Stimulated activated naive B cell treated with anti-CD40 and anti-IgM and Interleukin-4, amounts not matched to agents 10 μg/mL and 1 μg/mL and 100 μg/mL, for 72 hours (primary cell): Measurements from ENCODE around the gene PITPNC1.
A peak's percentile ranks its signal among the peaks of the same experiment; 100 is the strongest.
"Not testable (repeated sequence)": the region's sequence is repeated elsewhere in the genome, so short reads cannot be mapped to it uniquely, and the experiment has no call there.

Experiments
- ATAC-seq, 2 donors: fragments of 150-1000 bp; cut with Tn5 transposase; replicated peaks; 2 replicates each; pipeline ENCODE4 v1.10.0; 2021; ENCODE audit warnings: moderate library complexity in 1 of 2
- DNase-seq: peaks from one replicate; pipeline ENCODE4 v3.0.0; 2021
- H3K27ac Mint-ChIP-seq: one replicate; pipeline ENCODE4 v1.8.0; 2022; ENCODE audit warnings: mild to moderate bottlenecking, mixed read lengths
- H3K27me3 Mint-ChIP-seq, 2 donors: one replicate each; pipeline ENCODE4 v1.8.0; 2022; ENCODE audit warnings: mixed read lengths in 2 of 2
- H3K36me3 Mint-ChIP-seq, 2 donors: one replicate each; pipeline ENCODE4 v1.8.0; 2022; ENCODE audit warnings: mixed read lengths in 2 of 2, mild to moderate bottlenecking in 1 of 2
- H3K4me1 Mint-ChIP-seq, 2 donors: one replicate each; pipeline ENCODE4 v1.8.0; 2022; ENCODE audit warnings: mixed read lengths in 2 of 2, mild to moderate bottlenecking in 1 of 2
- H3K4me3 Mint-ChIP-seq, 2 donors: one replicate each; pipeline ENCODE4 v1.8.0; 2022; ENCODE audit warnings: mild to moderate bottlenecking in 2 of 2, mixed read lengths in 2 of 2, moderate library complexity in 1 of 2
- H3K9me3 Mint-ChIP-seq, 2 donors: one replicate each; pipeline ENCODE4 v1.8.0; 2022; ENCODE audit warnings: mixed read lengths in 2 of 2, mild to moderate bottlenecking in 1 of 2

PITPNC1 gene

DNA sequence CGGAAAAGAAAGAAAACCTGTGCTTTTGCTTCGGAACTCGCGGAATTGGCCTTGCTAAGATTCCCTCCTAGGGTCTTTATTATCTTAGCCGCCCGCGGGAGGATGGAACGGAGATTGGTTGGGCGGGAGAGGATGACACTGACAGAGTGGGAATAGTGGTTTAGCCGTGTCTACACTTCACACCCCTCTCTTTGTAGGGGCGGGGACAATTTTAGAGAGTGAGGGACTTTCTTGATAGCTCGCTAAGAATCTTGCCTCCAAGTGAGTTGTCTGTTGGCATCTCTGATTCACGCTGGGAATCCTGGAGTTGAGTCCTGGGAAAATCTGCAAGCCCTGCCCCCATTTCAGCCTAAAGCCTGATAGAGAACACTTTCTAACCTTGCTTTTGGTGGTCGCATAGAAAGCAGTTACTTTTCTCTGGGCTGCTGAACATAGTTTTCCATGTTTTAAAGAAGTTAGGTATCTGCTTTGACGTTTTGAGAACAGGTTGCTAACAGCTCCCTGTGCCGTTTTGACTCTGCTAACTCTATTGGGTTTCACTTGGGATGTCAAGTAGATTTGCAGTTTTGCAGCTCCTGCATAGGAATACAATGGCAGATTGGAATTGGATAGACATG, 341.4 kb downstream of the PITPNC1 start:
- Mint-ChIP-seq H3K4me1 (peaks cover 2 to 12% of the 10 kb centered on the region in 2 donors), H3K9me3 (no peaks in the 10 kb centered on the region), H3K27me3 (no peaks in the 10 kb centered on the region), H3K36me3 (peaks cover 9 to 18% of the 10 kb centered on the region in 2 donors), H3K27ac (peak overlapping the region; percentile 99), H3K4me3 (peak overlapping the region; percentile 97)
- ATAC-seq (peak; percentile 21 to 36), DNase-seq (peak; percentile 28)

DNA sequence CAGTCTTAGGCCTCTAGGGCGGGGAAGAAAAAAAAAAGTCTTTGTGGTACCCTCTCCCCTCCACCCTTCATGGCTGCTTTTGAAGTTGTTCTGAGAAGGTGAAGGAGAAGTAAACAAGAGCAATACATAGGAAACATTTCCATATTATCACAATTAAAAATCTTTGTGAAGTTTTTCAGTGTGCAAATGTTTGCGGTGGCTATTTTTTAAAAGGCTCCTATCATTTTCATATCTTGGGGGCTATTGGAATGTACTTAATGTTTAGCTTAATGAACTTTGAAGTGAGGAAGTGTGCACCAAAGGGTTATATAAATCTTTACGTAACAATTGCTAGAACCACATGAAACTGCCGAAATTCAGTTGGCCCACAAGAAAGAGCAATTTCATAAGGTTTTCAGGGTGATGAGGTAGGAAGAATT, 348.3 kb downstream of the PITPNC1 start:
- Mint-ChIP-seq H3K27me3 (no peaks in the 10 kb centered on the region), H3K4me3 (no peak overlapping the region), H3K27ac (peak overlapping the region; percentile 25), H3K36me3 (peaks cover 36 to 43% of the 10 kb centered on the region in 2 donors), H3K9me3 (no peaks in the 10 kb centered on the region), H3K4me1 (peaks cover 0 to 5% of the 10 kb centered on the region in 2 donors)
- DNase-seq (no peak), ATAC-seq (no peak)

DNA sequence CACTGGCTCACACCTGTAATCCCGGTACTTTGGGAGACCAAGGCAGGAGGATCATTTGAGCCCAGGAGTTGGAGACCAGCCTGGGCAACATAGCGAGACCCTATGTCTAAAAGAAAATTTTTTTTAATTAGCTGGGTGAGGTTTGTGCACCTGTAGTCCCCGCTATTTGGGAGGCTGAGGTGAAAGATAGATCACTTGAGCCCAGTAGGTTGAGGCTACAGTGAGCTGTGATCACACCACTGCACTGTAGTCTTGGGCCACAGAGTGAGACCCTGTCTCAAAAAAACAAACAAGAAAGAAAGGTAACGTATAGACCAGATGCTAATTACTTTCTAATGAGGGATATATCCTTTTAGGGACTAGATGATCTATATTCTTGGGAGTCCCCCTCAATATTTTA, 348.7 kb downstream of the PITPNC1 start:
- H3K9me3 Mint-ChIP-seq, result no peaks in the 10 kb centered on the region
- DNase-seq (no peak), ATAC-seq (no peak)
- peaks cover 38 to 45% of the 10 kb centered on the region in 2 donors for H3K36me3 Mint-ChIP-seq
- H3K27me3 Mint-ChIP-seq, result no peaks in the 10 kb centered on the region
- H3K4me3 Mint-ChIP-seq, result no peak overlapping the region
- H3K27ac Mint-ChIP-seq, result no peak overlapping the region
- H3K4me1 Mint-ChIP-seq, result peaks cover 0 to 5% of the 10 kb centered on the region in 2 donors

DNA sequence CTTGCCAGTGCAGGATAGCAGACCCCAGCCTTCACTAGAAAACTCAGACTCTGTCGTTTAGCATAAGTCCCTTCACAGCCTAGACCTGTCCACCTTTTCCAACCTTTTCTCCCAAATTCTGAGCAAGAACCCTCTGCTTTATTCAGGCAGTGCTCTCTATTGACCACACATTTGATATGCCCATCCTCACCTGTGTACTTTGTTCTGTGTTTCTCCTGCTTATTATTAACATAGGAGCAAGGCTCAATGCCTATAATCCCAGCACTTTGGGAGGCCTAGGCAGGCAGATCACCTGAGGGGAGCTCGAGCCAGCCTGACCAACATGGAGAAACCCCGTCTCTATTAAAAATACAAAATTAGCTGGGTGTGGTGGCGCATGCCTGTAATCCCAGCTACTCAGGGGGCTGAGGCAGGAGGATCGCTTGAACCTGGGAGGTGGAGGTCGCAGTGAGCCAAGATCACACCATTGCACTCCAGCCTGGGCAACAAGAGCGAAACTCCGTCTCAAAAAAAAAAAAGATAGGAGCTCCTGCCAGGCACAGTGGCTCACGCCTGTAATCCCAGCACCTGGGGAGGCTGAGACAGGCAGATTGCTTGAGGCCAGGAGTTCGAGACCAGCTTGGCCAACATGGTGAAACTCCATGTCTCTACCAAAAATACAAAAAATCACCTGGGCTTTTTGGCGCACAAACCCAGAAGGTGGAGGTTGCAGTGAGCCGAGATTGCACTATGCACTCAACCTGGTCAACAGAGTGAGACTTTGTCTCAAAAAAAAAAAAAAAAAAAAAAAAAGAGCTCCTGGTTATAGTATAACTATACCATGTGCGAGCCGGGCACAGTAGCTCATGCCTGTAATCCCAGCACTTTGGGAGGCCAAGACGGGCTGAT, 350.3 kb downstream of the PITPNC1 start:
- H3K27me3 Mint-ChIP-seq, DNase-seq, H3K9me3 Mint-ChIP-seq, ATAC-seq, H3K27ac Mint-ChIP-seq, H3K4me1 Mint-ChIP-seq, H3K4me3 Mint-ChIP-seq: not testable (repeated sequence)
- peaks cover 41 to 46% of the 10 kb centered on the region in 2 donors for H3K36me3 Mint-ChIP-seq

DNA sequence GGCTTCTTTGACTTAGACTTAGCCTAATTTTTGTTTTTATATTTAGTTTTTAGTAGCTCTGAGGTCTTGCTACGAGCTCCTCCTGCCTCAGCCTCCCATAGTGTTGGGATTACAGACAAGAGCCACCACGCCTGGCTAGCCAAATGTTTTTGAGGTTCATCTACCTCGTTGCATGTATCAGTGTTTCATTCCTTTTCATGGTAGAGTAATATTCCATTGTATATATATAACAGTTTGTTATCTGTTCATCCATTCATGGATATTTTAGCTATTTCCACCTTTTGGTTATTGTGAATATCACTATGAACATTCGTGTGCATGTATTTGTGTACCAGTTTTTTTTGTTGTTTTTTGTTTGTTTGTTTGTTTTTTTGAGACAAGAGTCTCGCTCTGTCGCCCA, 352.8 kb downstream of the PITPNC1 start:
- no peaks in the 10 kb centered on the region for H3K9me3 Mint-ChIP-seq
- H3K27ac Mint-ChIP-seq, result no peak overlapping the region
- H3K27me3 Mint-ChIP-seq, result no peaks in the 10 kb centered on the region
- DNase-seq, result no peak
- no peak overlapping the region for H3K4me3 Mint-ChIP-seq
- no peak for ATAC-seq
- peaks cover 7 to 24% of the 10 kb centered on the region in 2 donors for H3K4me1 Mint-ChIP-seq
- peaks cover 48 to 63% of the 10 kb centered on the region in 2 donors for H3K36me3 Mint-ChIP-seq

DNA sequence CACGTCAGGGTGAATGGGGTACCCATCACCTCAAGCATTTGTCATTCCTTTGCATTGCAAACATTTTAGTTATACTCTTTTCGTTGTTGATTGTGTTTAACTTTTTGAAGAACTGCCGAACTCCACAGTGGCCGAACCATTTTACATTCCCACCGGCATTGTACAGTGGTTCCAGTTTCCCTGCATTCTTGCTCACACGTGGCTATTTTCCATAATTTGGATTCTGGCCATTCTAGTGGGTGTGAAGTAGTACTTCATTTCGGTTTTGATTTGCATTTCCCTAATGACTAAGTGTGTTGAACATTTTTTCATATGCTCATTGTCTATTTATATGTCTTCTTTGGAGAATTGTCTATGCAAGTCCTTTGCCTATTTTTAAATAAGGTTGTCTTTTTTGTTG, 353.6 kb downstream of the PITPNC1 start:
- Mint-ChIP-seq H3K27ac (no peak overlapping the region), H3K36me3 (peaks cover 48 to 61% of the 10 kb centered on the region in 2 donors), H3K4me1 (peaks cover 7 to 24% of the 10 kb centered on the region in 2 donors), H3K4me3 (no peak overlapping the region), H3K27me3 (no peaks in the 10 kb centered on the region), H3K9me3 (no peaks in the 10 kb centered on the region)
- no peak for ATAC-seq
- DNase-seq, result no peak

DNA sequence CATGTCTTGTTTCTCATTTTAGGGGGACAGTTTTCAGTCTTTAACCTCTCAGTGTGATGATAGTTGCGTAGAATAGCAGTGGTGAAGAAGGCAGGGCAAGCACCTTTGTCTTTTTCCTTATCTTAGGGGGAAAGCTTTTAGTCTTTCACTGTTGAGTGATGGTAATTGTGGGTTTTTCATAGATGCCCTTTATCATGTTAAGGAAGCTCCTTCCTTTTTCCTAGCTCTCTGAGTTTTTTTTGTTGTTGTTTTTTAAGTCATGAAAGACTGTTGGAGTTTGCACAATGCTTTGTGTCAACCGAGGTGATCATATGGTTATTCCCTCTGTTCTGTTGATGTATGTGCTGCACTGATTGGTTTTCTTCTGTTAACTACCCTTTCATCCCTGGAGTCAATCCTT, 356.4 kb downstream of the PITPNC1 start:
- Mint-ChIP-seq H3K9me3 (no peaks in the 10 kb centered on the region), H3K27me3 (no peaks in the 10 kb centered on the region), H3K36me3 (peaks cover 43 to 58% of the 10 kb centered on the region in 2 donors), H3K4me1 (peaks cover 7 to 19% of the 10 kb centered on the region in 2 donors), H3K4me3 (no peak overlapping the region), H3K27ac (no peak overlapping the region)
- ATAC-seq, result no peak
- DNase-seq, result no peak

DNA sequence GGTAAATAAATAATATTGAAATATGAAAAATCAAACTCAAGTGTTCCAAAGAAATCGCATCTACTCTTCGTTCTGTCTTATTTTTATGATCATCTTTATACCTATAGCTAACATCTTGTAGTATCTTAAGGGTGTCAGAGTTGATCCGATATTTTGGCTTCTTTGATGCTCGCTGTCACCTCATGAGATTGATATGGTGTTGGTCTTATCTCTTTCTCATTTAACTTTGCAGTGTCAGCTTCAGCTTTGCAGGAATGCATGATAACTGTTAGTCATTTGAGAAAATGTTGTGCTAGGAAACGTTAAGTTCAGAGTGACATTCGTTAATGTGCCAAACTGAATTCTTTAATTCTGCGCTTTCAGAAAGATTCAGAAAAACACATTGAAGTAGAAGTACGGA, 360.1 kb downstream of the PITPNC1 start:
- H3K4me3 Mint-ChIP-seq, result no peak overlapping the region
- no peaks in the 10 kb centered on the region for H3K9me3 Mint-ChIP-seq
- DNase-seq (no peak), ATAC-seq (no peak)
- H3K27me3 Mint-ChIP-seq, result no peaks in the 10 kb centered on the region
- H3K27ac Mint-ChIP-seq, result no peak overlapping the region
- peaks cover 24 to 33% of the 10 kb centered on the region in 2 donors for H3K36me3 Mint-ChIP-seq
- peaks cover 7 to 19% of the 10 kb centered on the region in 2 donors for H3K4me1 Mint-ChIP-seq

DNA sequence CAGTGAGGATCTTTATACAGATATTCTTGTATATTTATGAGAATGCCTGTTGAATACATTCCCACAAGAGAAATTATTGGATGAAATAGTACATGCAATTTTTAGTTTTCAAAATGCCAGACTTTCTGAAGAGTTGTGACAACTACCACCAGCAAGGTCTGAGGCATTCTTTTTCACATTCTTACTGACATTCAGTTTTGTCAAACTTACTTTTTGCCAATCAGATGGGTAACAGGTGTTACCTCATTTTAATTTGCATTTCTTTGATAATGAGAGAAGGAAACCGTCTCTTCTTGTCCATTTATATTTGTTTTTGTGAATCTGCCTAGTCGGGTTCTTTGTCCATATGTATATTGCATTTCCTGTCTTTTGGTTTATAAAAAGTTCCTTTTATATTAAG, 364.9 kb downstream of the PITPNC1 start:
- Mint-ChIP-seq H3K9me3 (no peaks in the 10 kb centered on the region), H3K27ac (no peak overlapping the region), H3K36me3 (peaks cover 19 to 33% of the 10 kb centered on the region in 2 donors), H3K27me3 (no peaks in the 10 kb centered on the region), H3K4me3 (no peak overlapping the region), H3K4me1 (peaks cover 0 to under 1% of the 10 kb centered on the region in 2 donors)
- DNase-seq, result no peak
- ATAC-seq, result no peak
